K562 (cell line): ENCODE results near the gene APBB2.

Experiments used
- CTCF ChIP-seq, 3 experiments: IDR thresholded peaks in 2 of 3; conservative IDR thresholded peaks in 1 of 3; 2 replicates each; pipeline ENCODE4 v1.5.1; 2011 to 2012; ENCODE audit warnings: low read length in 3 of 3, mild to moderate bottlenecking in 3 of 3, control low read depth in 2 of 3, improper control_type of control experiment in 1 of 3, inconsistent platforms in 1 of 3, low read depth in 1 of 3, mixed read lengths in 1 of 3, moderate library complexity in 1 of 3; ENCODE audit not compliant: insufficient read depth in 2 of 3
- IFI16 ChIP-seq: fragments of 250-450 bp; sonication (Bioruptor Pico); IDR thresholded peaks from 2 replicates; pipeline ENCODE4 v2.1.2; 2022; ENCODE audit warnings: mild to moderate bottlenecking, inconsistent platforms
- MAX ChIP-seq: sonication (generic); formaldehyde crosslinking; IDR thresholded peaks from 2 replicates; pipeline ENCODE4 v1.9.0; 2022; ENCODE audit warnings: mild to moderate bottlenecking, missing genetic modification reagents
- MNT ChIP-seq, 2 experiments: fragments of 450-650 bp; conservative IDR thresholded peaks; 2 replicates each; pipeline ENCODE4 v1.6.1; 2017; ENCODE audit warnings: mild to moderate bottlenecking in 2 of 2, moderate library complexity in 2 of 2
- MYC ChIP-seq, 2 experiments: fragments of 250-450 bp in 1 of 2; sonication (Bioruptor Pico) in 1 of 2; IDR thresholded peaks; 2 replicates each; pipeline versions ENCODE4 v1.5.1 to v1.6.1; 2012 to 2021; ENCODE audit warnings: low read depth in 2 of 2, borderline replicate concordance in 1 of 2, improper control_type of control experiment in 1 of 2, low read length in 1 of 2, mild to moderate bottlenecking in 1 of 2, moderate library complexity in 1 of 2
- SMC3 ChIP-seq: conservative IDR thresholded peaks from 2 replicates; pipeline ENCODE4 v1.6.1; 2011; ENCODE audit warnings: low read depth, low read length, improper control_type of control experiment; ENCODE audit not compliant: insufficient read depth
- UBTF ChIP-seq, 2 experiments: IDR thresholded peaks; 2 replicates each; pipeline ENCODE4 v1.6.1; 2012; ENCODE audit warnings: improper control_type of control experiment in 2 of 2, low read depth in 2 of 2, low read length in 2 of 2, borderline replicate concordance in 1 of 2
- USF2 ChIP-seq: sonication (generic); formaldehyde crosslinking; IDR thresholded peaks from 2 replicates; pipeline ENCODE4 v1.5.0; 2020; ENCODE audit warnings: missing genetic modification reagents

- TF ChIP-seq UBTF (IDR thresholded peaks at IDR 0.05; ENCODE audit: borderline replicate concordance in 1 of 2, low read depth in 2 of 2, low read length in 2 of 2): no peak
- TF ChIP-seq CTCF (IDR thresholded peaks at IDR 0.05 in 2 of 3, conservative IDR thresholded peaks at IDR 0.05 in 1 of 3; ENCODE audit: insufficient read depth in 2 of 3, low read depth in 1 of 3, low read length in 3 of 3): no peak
- TF ChIP-seq MNT (conservative IDR thresholded peaks at IDR 0.05): no peak
- no peak for TF ChIP-seq USF2 (CRISPR knock-in tag)
- no peak for TF ChIP-seq MYC (IDR thresholded peaks at IDR 0.05; ENCODE audit: low read depth, low read length)
- no peak for TF ChIP-seq MYC (CRISPR knock-in tag; IDR thresholded peaks at IDR 0.05; ENCODE audit: borderline replicate concordance, low read depth)
- no peak for TF ChIP-seq SMC3
- TF ChIP-seq MAX: no peak
- no peak for TF ChIP-seq IFI16 (CRISPR knock-in tag)
These were observed 105.9 kb downstream of the APBB2 start for GRCh38 chr4:41108481-41108880.
